ENCODE results near the gene NEK1.
"Not testable (repeated sequence)": the region's sequence is repeated elsewhere in the genome, so short reads cannot be mapped to it uniquely, and the experiment has no call there.

The NEK1 gene

DNA sequence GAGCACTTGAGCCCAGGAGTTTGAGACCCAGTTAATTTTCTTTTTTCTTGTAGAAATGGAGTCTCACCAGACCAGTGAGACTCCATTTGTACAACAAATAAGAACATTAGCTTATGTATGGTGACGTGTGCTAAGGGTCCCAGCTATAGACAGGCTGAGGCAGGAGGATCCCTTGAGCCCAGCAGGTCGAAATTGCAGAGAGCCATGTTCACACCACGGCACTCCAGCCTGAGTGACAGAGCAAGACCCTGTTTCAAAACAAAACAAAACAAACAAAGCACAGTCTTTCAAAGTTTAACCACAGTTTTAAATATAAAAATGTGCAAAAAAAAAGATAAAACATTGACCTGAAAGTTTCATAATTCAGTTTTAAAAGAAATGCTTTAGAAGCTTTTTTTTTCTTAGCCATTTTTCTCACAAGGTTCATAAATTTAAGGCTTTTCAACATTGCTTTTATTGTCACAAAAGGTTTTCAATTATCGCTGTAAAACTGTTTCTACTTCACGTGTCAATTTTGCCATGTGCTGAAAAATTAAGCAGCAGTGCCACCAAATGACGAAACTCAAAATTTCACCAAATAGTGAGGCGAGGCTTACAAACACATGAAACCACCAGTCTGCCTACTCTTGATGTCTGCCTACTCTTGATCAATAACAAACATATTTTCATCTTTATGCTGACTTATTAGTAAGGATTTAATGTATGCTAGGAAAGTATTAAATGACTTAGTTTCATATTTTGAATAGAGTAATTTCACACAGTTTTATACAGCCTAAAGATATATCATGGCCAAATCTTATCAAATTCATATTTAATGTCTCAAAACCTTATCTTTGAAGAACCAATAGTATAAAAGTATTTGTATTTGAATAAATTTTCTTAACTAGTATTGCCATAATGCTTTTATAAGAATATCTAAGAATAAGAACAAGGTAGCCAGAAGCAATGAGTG is 126.3 kb downstream of the NEK1 start:
- Histone ChIP-seq H4K20me1 (no peaks in the 10 kb centered on the region), H3K27ac (no peak overlapping the region), H3K9me3 (peaks cover 14% of the 10 kb centered on the region), H3K36me3 (0 out of 2 replicates have a peak, but pooled peaks cover 6% of the 10 kb centered on the region), H3K27me3 (no peaks in the 10 kb centered on the region), H3K9ac (no peak overlapping the region), H3K4me2 (no peak overlapping the region), H3K4me3 (no peak overlapping the region), H3K4me1 (no peaks in the 10 kb centered on the region)
- TF ChIP-seq Cebpa-rat (IDR thresholded peaks at IDR 0.05): no peak

- H4K20me1 ChIP-seq: no peaks in the 10 kb centered on the region
- no peak overlapping the region for H3K9ac ChIP-seq
- H3K9me3 ChIP-seq: peaks cover 19% of the 10 kb centered on the region
- TF ChIP-seq Cebpa-rat (IDR thresholded peaks at IDR 0.05): no peak
- H3K4me3 ChIP-seq: no peak overlapping the region
- no peak overlapping the region for H3K27ac ChIP-seq
- 0 out of 2 replicates have a peak, but pooled peaks cover 6% of the 10 kb centered on the region for H3K36me3 ChIP-seq
- H3K27me3 ChIP-seq: no peaks in the 10 kb centered on the region
- H3K4me1 ChIP-seq: no peaks in the 10 kb centered on the region
- H3K4me2 ChIP-seq: no peak overlapping the region
These were observed 127.3 kb downstream of the NEK1 start for GRCh38 chr4:169485086-169485485.

- Histone ChIP-seq H3K27ac (no peak overlapping the region), H3K9ac (no peak overlapping the region), H3K9me3 (peaks cover 19% of the 10 kb centered on the region), H3K27me3 (no peaks in the 10 kb centered on the region), H3K4me3 (no peak overlapping the region), H3K4me2 (no peak overlapping the region), H3K4me1 (no peaks in the 10 kb centered on the region), H4K20me1 (no peaks in the 10 kb centered on the region), H3K36me3 (0 out of 2 replicates have a peak, but pooled peaks cover 6% of the 10 kb centered on the region)
- TF ChIP-seq Cebpa-rat (IDR thresholded peaks at IDR 0.05): no peak
These were observed 127.9 kb downstream of the NEK1 start for GRCh38 chr4:169484485-169484884.

DNA sequence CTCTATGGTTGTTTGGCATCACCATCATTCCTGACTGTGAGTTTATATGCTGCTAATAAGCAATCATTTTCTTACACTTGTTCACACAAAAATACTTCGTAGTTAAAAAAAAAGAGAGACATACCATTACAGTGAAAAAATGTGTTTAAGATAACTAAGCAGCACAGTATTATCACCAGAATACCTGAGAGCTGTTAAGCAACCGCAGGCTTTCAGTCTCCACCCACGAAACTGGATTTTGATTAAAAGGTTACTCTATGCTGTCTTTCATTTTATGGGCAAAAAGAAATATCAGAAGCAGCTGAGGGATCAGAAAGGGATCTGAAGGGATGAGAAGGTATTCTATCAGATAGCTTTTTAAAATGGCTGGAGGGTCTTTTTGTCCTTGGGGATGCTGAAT is 148.3 kb downstream of the NEK1 start:
- Histone ChIP-seq H3K4me2 (no peak overlapping the region), H3K27ac (no peak overlapping the region), H3K36me3 (peaks cover 8% of the 10 kb centered on the region), H4K20me1 (no peaks in the 10 kb centered on the region), H3K9ac (no peak overlapping the region), H3K4me3 (no peak overlapping the region), H3K9me3 (peaks cover 6% of the 10 kb centered on the region), H3K27me3 (no peaks in the 10 kb centered on the region), H3K4me1 (no peaks in the 10 kb centered on the region)
- no peak for TF ChIP-seq Cebpa-rat (IDR thresholded peaks at IDR 0.05)

DNA sequence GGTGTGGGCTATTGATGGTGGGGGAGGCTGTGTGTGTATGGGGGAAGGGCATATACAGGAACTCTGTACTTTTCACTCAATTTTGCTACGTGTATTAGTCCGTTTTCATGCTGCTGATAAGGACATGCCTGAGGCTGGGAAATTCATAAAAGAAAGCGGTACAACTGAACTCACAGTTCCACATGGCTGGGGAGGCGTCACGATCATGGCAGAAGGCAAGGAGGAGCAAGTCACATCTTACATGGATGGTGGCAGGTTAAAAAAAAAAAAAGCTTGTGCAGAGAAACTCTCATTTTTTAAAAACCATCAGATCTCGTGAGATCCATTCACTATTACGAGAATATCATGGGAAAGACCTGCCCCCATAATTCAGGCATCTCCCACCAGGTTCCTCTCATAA is 152.3 kb downstream of the NEK1 start:
- Histone ChIP-seq H3K4me2 (no peak overlapping the region), H4K20me1 (no peaks in the 10 kb centered on the region), H3K9ac (no peak overlapping the region), H3K36me3 (peaks cover 8% of the 10 kb centered on the region), H3K27ac (no peak overlapping the region), H3K27me3 (no peaks in the 10 kb centered on the region), H3K9me3 (peaks cover 6% of the 10 kb centered on the region), H3K4me3 (no peak overlapping the region), H3K4me1 (no peaks in the 10 kb centered on the region)
- TF ChIP-seq Cebpa-rat (IDR thresholded peaks at IDR 0.05): no peak

DNA sequence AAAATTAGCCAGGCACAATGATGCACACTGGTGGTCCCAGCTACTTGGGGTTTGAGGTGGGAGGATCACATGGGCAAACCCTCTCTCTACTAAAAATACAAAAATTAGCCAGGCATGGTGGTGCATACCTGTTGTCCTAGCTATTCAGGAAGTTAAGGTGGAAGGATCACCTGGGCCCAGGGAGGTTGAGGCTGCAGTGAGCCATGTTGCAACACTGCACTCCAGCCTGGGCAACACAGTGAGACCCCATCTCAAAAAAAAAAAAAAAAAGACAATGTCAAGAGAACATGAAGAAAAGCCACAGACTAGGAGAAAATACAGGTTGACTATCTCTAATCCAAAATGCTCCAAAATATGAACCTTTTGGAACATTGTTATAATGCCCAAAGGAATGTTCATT is 153.8 kb downstream of the NEK1 start:
- Histone ChIP-seq H3K9me3 (peaks cover 19% of the 10 kb centered on the region), H3K27me3 (no peaks in the 10 kb centered on the region), H3K4me1 (no peaks in the 10 kb centered on the region), H3K36me3 (peaks cover 18% of the 10 kb centered on the region), H3K4me3 (no peak overlapping the region), H3K9ac (no peak overlapping the region), H3K4me2 (no peak overlapping the region), H4K20me1 (no peaks in the 10 kb centered on the region), H3K27ac (no peak overlapping the region)
- no peak for TF ChIP-seq Cebpa-rat (IDR thresholded peaks at IDR 0.05)

- Histone ChIP-seq H3K36me3 (peaks cover 24% of the 10 kb centered on the region), H3K9me3 (peaks cover 29% of the 10 kb centered on the region)
- not testable (repeated sequence) for H4K20me1 ChIP-seq, H3K4me1 ChIP-seq, H3K27me3 ChIP-seq, H3K4me2 ChIP-seq, H3K9ac ChIP-seq, H3K27ac ChIP-seq, H3K4me3 ChIP-seq
These were observed 159.7 kb downstream of the NEK1 start for GRCh38 chr4:169452644-169453043.

GRCh38 chr4:169448935-169449334 is 163.4 kb downstream of the NEK1 start:
- not testable (repeated sequence) for H3K4me2 ChIP-seq, H3K4me1 ChIP-seq, H3K9ac ChIP-seq

DNA sequence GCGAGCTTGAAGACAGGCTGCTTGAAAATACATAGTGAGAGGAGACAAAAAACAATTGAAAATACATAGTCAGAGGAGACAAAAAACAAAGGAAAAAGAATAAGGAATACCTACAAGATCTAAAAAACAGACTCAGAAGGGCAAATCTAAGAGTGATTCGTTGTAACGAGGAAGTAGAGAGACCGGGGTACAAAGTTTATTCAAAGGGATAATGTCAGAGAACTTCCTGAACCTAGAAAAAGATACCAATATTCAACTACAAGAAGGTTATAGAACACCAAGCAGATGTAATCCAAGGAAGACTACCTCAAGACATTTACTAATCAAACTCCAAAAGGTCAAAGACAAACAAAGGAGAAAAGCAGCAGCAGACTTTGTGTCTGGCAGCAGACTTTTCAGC is 165.6 kb downstream of the NEK1 start:
- no peak overlapping the region for H3K4me2 ChIP-seq
- H3K9ac ChIP-seq: no peak overlapping the region
- H3K27ac ChIP-seq: no peak overlapping the region
- H3K4me3 ChIP-seq: no peak overlapping the region
- TF ChIP-seq Cebpa-rat (IDR thresholded peaks at IDR 0.05): no peak
- H3K4me1 ChIP-seq: no peaks in the 10 kb centered on the region
- H3K27me3 ChIP-seq: no peaks in the 10 kb centered on the region
- peaks cover 20% of the 10 kb centered on the region for H3K36me3 ChIP-seq
- no peaks in the 10 kb centered on the region for H4K20me1 ChIP-seq
- H3K9me3 ChIP-seq: peaks cover 58% of the 10 kb centered on the region

More at GRCh38 chr4:169448935-169449334, 163.4 kb downstream of the NEK1 start:
- H4K20me1 ChIP-seq, H3K4me3 ChIP-seq, H3K27me3 ChIP-seq, H3K27ac ChIP-seq: not testable (repeated sequence)
- Histone ChIP-seq H3K36me3 (peaks cover 20% of the 10 kb centered on the region), H3K9me3 (peaks cover 42% of the 10 kb centered on the region)

GRCh38 chr4:169443748-169444147 is 168.6 kb downstream of the NEK1 start:
- Histone ChIP-seq H3K9me3 (peaks cover 54% of the 10 kb centered on the region), H3K27ac (no peak overlapping the region), H3K9ac (no peak overlapping the region), H3K4me1 (no peaks in the 10 kb centered on the region), H3K36me3 (peaks cover 12% of the 10 kb centered on the region), H3K4me2 (no peak overlapping the region), H3K4me3 (no peak overlapping the region), H4K20me1 (no peaks in the 10 kb centered on the region), H3K27me3 (no peaks in the 10 kb centered on the region)
- no peak for TF ChIP-seq Cebpa-rat (IDR thresholded peaks at IDR 0.05)
